ENCODE measurements around the gene SESTD1.

DNA sequence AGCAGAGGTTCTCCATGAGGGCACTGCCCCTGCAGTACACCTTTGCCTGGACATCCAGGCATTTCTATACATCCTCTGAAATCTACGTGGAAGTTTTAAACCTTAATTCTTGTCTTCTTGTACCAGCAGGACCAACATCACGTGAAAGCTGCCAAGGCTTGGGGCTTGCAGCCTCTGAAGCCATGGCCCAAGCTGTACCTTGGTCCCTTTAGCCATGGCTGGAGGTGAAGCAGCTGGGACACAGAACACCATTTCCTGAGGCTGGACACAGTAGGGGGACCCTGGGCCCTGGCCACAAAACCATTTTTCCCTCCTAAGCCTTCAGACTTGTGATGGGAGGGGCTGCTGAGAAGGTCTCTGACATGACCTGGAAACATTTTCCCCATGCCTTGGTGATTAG lies 181.9 kb downstream of the SESTD1 start:
- TF ChIP-seq EZH2 (IDR thresholded peaks at IDR 0.05), result no peak
- no peak for TF ChIP-seq POLR2A (IDR thresholded peaks at IDR 0.05; ENCODE audit: borderline replicate concordance, extremely low read depth, insufficient read depth, insufficient read length)
- TF ChIP-seq, protein P1, sequence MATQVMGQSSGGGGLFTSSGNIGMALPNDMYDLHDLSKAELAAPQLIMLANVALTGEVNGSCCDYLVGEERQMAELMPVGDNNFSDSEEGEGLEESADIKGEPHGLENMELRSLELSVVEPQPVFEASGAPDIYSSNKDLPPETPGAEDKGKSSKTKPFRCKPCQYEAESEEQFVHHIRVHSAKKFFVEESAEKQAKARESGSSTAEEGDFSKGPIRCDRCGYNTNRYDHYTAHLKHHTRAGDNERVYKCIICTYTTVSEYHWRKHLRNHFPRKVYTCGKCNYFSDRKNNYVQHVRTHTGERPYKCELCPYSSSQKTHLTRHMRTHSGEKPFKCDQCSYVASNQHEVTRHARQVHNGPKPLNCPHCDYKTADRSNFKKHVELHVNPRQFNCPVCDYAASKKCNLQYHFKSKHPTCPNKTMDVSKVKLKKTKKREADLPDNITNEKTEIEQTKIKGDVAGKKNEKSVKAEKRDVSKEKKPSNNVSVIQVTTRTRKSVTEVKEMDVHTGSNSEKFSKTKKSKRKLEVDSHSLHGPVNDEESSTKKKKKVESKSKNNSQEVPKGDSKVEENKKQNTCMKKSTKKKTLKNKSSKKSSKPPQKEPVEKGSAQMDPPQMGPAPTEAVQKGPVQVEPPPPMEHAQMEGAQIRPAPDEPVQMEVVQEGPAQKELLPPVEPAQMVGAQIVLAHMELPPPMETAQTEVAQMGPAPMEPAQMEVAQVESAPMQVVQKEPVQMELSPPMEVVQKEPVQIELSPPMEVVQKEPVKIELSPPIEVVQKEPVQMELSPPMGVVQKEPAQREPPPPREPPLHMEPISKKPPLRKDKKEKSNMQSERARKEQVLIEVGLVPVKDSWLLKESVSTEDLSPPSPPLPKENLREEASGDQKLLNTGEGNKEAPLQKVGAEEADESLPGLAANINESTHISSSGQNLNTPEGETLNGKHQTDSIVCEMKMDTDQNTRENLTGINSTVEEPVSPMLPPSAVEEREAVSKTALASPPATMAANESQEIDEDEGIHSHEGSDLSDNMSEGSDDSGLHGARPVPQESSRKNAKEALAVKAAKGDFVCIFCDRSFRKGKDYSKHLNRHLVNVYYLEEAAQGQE (IDR thresholded peaks at IDR 0.05; ENCODE audit: low read depth), result no peak
- TF ChIP-seq, protein P2, sequence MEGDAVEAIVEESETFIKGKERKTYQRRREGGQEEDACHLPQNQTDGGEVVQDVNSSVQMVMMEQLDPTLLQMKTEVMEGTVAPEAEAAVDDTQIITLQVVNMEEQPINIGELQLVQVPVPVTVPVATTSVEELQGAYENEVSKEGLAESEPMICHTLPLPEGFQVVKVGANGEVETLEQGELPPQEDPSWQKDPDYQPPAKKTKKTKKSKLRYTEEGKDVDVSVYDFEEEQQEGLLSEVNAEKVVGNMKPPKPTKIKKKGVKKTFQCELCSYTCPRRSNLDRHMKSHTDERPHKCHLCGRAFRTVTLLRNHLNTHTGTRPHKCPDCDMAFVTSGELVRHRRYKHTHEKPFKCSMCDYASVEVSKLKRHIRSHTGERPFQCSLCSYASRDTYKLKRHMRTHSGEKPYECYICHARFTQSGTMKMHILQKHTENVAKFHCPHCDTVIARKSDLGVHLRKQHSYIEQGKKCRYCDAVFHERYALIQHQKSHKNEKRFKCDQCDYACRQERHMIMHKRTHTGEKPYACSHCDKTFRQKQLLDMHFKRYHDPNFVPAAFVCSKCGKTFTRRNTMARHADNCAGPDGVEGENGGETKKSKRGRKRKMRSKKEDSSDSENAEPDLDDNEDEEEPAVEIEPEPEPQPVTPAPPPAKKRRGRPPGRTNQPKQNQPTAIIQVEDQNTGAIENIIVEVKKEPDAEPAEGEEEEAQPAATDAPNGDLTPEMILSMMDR (IDR thresholded peaks at IDR 0.05 in 2 of 3, conservative IDR thresholded peaks at IDR 0.05 in 1 of 3; ENCODE audit: borderline replicate concordance in 1 of 3, insufficient read depth in 1 of 3, low read depth in 2 of 3, low read length in 2 of 3), result no peak
- no peak for TF ChIP-seq ELF1 (IDR thresholded peaks at IDR 0.05; ENCODE audit: borderline replicate concordance, low read depth)
- no peak for TF ChIP-seq POLR2AphosphoS5 (IDR thresholded peaks at IDR 0.05; ENCODE audit: low read depth, low read length)
- no peak for TF ChIP-seq MAX (IDR thresholded peaks at IDR 0.05)
- no peak for TF ChIP-seq EGR1 (IDR thresholded peaks at IDR 0.05; ENCODE audit: low read depth)
- no peak for TF ChIP-seq JUND (IDR thresholded peaks at IDR 0.05)
- TF ChIP-seq RAD21 (IDR thresholded peaks at IDR 0.05; ENCODE audit: low read depth), result no peak
- no peak for TF ChIP-seq YY1 (IDR thresholded peaks at IDR 0.05; ENCODE audit: extremely low read depth, insufficient replicate concordance, low read depth, low read length)
- TF ChIP-seq, protein P3, sequence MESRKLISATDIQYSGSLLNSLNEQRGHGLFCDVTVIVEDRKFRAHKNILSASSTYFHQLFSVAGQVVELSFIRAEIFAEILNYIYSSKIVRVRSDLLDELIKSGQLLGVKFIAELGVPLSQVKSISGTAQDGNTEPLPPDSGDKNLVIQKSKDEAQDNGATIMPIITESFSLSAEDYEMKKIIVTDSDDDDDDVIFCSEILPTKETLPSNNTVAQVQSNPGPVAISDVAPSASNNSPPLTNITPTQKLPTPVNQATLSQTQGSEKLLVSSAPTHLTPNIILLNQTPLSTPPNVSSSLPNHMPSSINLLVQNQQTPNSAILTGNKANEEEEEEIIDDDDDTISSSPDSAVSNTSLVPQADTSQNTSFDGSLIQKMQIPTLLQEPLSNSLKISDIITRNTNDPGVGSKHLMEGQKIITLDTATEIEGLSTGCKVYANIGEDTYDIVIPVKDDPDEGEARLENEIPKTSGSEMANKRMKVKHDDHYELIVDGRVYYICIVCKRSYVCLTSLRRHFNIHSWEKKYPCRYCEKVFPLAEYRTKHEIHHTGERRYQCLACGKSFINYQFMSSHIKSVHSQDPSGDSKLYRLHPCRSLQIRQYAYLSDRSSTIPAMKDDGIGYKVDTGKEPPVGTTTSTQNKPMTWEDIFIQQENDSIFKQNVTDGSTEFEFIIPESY (IDR thresholded peaks at IDR 0.05; ENCODE audit: extremely low read depth, insufficient replicate concordance, low read length), result no peak
- no peak for TF ChIP-seq SP1 (IDR thresholded peaks at IDR 0.05; ENCODE audit: low read depth)
- TF ChIP-seq EZH2phosphoT487 (IDR thresholded peaks at IDR 0.05; ENCODE audit: borderline replicate concordance), result no peak

All from HCT116 (cell line).